LNCAP (cell line): ENCODE measurements around the gene FGGY.

ENCODE experiments used
- TF ChIP-seq, protein P1 (sequence below): fragments of 450-650 bp; IDR thresholded peaks from 2 replicates; pipeline ENCODE4 v1.5.1; 2017; ENCODE audit warnings: mild to moderate bottlenecking

FGGY gene

DNA sequence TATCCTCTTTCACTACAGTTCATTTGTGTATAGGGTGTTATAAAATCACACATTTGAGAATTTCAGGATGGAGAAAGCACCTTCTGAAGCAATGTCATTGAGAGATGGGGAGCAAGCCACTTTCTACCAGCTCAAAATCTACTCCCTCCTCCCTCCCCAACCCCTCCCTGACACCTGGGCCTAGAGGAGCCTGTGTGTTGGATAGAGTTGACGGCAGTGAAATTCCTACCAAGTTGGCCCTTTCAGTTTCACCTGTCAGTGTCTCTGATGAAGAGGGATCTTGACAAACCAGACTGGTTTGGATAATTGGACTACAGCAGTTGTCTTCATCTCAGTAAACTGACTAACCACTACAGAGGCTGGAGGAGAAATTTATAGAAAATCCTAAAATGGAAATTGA lies 392.8 kb downstream of the FGGY start:
- TF ChIP-seq, protein P1, sequence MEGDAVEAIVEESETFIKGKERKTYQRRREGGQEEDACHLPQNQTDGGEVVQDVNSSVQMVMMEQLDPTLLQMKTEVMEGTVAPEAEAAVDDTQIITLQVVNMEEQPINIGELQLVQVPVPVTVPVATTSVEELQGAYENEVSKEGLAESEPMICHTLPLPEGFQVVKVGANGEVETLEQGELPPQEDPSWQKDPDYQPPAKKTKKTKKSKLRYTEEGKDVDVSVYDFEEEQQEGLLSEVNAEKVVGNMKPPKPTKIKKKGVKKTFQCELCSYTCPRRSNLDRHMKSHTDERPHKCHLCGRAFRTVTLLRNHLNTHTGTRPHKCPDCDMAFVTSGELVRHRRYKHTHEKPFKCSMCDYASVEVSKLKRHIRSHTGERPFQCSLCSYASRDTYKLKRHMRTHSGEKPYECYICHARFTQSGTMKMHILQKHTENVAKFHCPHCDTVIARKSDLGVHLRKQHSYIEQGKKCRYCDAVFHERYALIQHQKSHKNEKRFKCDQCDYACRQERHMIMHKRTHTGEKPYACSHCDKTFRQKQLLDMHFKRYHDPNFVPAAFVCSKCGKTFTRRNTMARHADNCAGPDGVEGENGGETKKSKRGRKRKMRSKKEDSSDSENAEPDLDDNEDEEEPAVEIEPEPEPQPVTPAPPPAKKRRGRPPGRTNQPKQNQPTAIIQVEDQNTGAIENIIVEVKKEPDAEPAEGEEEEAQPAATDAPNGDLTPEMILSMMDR = no peak

DNA sequence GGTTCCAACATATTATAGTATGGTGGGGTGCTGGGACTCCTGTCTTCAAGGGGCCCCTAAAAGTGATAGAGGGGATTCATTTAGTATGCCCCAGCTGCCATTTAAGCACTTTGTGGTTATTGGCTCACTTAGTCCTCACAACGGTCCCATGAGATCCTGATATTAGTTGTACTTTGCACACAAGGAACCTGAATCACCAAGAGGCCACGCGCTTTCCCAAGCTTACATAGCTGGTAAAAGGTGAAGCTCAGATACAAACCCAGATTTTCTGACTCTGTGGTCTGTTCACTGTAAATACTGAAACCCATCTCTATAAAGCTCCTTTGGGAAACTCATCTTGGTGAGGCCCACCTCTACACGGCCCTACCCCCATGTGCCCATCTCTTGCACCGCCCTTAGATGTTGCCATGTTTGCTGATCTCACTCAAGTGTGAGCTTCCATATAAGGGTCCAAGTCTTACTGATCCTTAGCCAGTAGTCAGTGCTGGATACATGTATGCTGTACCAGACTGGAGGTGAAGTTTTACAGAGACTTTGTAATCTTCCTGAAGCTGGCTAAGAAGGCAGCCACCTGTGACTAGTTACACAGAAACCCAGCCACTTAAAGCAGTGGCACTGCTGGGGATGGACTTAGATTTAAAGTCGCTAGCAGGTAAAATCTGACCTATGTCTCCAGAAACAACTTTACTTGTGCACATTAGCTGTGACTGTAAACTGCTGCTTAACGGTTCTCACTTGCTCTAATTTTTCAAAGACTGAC lies 393.5 kb downstream of the FGGY start:
- TF ChIP-seq, protein P1 = no peak

DNA sequence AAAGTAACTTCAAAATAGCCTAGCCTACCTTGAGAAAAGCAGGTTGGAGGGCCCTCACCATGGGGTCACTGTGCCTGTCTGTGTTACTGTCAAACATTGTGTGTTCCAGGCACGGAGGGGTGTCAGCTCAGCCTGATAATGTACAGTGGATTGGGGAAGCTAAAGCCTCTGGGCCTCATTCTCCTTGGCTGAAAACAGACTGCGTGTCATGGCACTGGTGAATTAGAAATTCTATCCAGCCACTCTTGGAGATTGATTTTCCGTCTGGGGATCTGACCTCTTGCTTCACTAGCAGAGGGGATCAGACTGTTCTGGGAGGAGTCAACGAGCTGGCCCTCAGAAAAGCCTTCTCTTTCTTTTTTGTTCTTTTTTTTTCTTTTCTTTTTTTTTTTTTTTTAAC lies 394.4 kb downstream of the FGGY start:
- TF ChIP-seq, protein P1 = no peak

DNA sequence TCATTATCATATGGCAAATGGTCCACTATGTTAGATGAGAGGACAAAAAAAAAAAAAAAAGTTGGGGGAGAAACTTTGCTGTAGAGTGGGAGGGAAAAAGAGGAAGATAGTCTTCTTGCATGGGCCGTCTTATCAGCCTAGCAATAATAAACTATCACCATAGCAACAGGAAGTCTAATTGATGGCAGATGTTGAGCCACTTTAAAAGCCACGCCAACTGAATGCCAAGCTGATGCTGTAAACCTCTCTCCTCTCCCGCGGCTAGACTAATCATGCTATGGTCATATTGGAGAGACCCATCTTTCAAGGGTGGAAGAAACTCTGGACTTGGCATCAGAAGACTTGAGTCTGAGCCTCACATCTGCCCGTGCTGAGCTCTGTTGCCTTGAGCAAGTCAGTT lies 395.7 kb downstream of the FGGY start:
- TF ChIP-seq, protein P1 = no peak

DNA sequence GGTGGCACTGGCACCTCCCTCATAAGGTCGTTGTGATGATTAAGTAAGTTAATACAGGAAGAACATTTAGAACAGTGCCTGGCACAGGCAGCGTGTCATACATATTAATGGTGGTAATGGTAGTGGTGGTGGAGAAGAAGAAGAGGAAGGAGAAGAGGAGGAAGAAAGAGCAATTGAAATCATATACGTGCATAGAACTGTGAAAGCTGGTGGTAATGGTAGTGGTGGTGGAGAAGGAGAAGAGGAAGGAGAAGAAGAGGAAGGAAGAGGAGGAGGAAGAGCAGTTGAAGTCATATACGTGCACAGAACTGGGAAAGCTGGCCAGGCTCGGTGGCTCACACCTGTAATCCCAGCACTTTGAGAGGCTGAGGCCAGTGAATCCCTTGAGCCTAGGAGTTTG lies 396.5 kb downstream of the FGGY start:
- TF ChIP-seq, protein P1 = no peak

DNA sequence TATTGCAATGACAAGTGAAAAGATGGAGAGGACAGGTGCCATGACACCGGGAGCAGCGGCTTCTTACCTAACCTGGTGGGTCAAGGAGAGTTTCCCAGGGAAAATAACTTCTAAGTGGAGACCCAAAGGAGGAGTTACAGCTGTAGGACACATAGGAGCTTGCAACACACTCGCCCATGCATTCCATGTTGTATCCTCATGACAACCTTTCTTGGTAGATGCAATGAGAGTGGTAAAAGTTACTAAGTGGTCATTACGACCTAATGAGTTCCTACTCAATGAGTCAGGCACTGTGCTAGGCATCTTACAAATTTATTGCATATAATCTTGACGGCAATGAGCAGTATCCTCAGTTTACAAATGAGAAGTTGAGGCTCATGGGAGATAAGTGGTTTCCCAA lies 398.4 kb downstream of the FGGY start:
- TF ChIP-seq, protein P1 = no peak

DNA sequence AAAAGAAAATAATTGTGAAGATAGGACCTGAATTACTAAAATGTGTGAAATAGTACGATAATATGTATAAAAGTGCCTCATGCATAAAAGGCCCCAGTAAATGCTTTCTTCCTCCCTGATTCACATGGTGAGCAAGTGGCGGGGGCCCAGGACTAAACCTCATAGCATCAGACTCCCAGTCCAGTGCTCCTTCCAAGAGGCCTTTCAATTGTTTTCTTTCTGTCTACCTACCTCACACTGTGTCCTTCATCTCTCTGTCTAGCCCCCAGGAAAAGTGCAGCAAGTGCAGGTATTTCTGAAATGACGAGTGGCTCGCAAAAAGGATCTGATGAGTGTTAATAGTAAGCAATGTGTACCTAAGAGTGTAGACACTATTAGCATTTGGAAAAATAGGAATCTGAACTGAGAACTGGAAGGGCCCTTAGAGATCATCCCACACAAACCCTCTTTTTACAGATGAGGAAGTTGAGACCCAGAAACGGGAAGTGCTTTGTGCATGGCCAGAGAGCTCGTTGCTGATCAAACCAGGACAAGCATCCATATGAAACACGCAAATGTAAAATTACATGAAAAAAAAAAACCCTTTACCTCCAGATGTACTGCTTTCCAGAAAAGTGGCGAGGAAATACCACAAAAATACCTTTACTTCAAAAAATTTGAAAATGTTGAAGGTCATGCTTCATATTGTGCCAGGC lies 399.7 kb downstream of the FGGY start:
- TF ChIP-seq, protein P1 = no peak
